ENCODE measurements around the gene EPHA3. TPM values are rescaled to one million over a fixed set of nuclear protein-coding genes. Genes with fewer than 3 reads are reported as not detected.

Gene EPHA3
- total and polyA plus RNA-seq, 4 donors: 0.44 to 2.7 (median 1.2) TPM

DNA sequence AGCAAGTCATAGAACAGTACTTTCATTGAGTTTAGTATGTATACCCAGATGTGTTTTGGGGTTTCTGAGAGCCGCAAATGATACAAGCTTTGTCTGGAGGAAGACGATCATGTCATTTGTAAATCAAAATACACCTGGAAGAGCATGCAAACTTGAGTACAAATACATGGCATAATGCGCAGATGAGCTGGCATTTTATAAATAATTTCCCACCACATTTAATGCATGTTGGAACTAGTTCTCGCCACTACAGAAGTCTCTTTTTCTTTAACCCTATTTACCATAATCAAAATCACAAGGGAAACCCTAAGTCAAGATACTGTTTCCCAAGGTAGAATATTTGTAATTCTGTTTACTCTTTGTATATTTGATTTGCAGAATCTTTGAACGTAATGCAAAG lies 318.6 kb downstream of the EPHA3 start:
- Histone ChIP-seq H3K4me3 (ENCODE audit: low read depth in 1 of 3, low read length in 3 of 3) (no peak overlapping the region), H3K9me3 (ENCODE audit: control insufficient read depth in 4 of 4, low read length in 3 of 4) (no peaks in the 10 kb centered on the region), H3K27ac (ENCODE audit: low read depth in 1 of 2, low read length in 2 of 2) (no peak overlapping the region), H3K9ac (ENCODE audit: low read depth in 1 of 2, low read length in 2 of 2) (no peak overlapping the region), H3K27me3 (ENCODE audit: control insufficient read depth in 4 of 4, insufficient read depth in 4 of 4, low read length in 3 of 4) (no peaks in the 10 kb centered on the region), H3K4me1 (ENCODE audit: control insufficient read depth in 4 of 4, insufficient read depth in 4 of 4, low read length in 3 of 4) (no peaks in the 10 kb centered on the region), H3K36me3 (ENCODE audit: control insufficient read depth in 4 of 4, insufficient read depth in 3 of 4, low read depth in 1 of 4, low read length in 3 of 4) (no peaks in the 10 kb centered on the region)
- TF ChIP-seq, protein P1, sequence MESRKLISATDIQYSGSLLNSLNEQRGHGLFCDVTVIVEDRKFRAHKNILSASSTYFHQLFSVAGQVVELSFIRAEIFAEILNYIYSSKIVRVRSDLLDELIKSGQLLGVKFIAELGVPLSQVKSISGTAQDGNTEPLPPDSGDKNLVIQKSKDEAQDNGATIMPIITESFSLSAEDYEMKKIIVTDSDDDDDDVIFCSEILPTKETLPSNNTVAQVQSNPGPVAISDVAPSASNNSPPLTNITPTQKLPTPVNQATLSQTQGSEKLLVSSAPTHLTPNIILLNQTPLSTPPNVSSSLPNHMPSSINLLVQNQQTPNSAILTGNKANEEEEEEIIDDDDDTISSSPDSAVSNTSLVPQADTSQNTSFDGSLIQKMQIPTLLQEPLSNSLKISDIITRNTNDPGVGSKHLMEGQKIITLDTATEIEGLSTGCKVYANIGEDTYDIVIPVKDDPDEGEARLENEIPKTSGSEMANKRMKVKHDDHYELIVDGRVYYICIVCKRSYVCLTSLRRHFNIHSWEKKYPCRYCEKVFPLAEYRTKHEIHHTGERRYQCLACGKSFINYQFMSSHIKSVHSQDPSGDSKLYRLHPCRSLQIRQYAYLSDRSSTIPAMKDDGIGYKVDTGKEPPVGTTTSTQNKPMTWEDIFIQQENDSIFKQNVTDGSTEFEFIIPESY (IDR thresholded peaks at IDR 0.05): no peak
- WGBS: 77% methylated on average over 5 of the region's 5 CpGs
- no peak for DNase-seq (ENCODE audit: low spot score)

DNA sequence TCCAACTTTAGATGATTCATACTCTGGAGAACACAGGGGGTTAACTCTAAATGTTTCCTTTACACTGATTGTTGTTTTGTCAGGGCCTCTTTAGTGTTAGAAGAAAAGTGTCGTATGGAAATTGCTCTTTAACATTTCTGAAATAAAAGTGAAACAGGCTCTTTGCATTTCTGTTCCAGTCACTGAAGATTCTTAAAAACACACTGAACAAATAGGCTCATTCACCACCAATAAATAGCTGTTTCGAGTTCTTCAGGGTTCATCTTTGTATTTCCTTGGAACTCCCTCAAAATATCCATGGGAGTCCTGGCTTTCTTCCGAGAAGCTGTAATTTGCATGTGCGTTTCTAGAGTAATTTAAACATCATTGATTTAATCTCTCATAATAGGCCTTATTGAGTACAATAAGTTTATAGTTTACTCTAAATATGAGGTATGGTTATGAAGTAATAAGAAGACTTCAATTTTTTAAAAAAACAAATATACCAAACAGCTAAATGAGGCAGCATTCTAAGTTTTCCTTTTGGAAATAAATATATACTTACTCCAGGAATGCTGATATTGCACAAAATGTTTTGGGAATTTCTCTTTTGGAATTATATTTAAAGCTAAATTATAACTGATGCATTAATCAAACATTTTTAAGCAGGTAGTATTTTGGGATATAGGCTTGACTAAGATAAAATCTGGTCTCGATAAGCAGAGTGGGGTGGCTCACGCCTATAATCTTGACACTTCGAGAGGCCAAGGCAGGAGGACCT lies 327.4 kb downstream of the EPHA3 start:
- Histone ChIP-seq H3K9me3 (ENCODE audit: control insufficient read depth in 4 of 4, low read length in 3 of 4) (no peaks in the 10 kb centered on the region), H3K27ac (ENCODE audit: low read depth in 1 of 2, low read length in 2 of 2) (no peak overlapping the region)
- WGBS: 76% methylated on average over 7 of the region's 7 CpGs

More for the DNA sequence above, 327.4 kb downstream of the EPHA3 start:
- H3K4me1 ChIP-seq (ENCODE audit: control insufficient read depth in 4 of 4, insufficient read depth in 4 of 4, low read length in 3 of 4): no peaks in the 10 kb centered on the region
- no peak overlapping the region for H3K4me3 ChIP-seq (ENCODE audit: low read depth in 1 of 3, low read length in 3 of 3)
- no peaks in the 10 kb centered on the region for H3K36me3 ChIP-seq (ENCODE audit: control insufficient read depth in 4 of 4, insufficient read depth in 3 of 4, low read depth in 1 of 4, low read length in 3 of 4)
- no peaks in the 10 kb centered on the region for H3K27me3 ChIP-seq (ENCODE audit: control insufficient read depth in 4 of 4, insufficient read depth in 4 of 4, low read length in 3 of 4)
- TF ChIP-seq GABPA (IDR thresholded peaks at IDR 0.05 in 1 of 2, conservative IDR thresholded peaks at IDR 0.05 in 1 of 2) (no peak), NR2F2 (IDR thresholded peaks at IDR 0.05) (no peak), YY1 (IDR thresholded peaks at IDR 0.05) (no peak), RAD21 (IDR thresholded peaks at IDR 0.05) (no peak), TAF1 (conservative IDR thresholded peaks at IDR 0.05) (no peak)
- TF ChIP-seq, protein P2, sequence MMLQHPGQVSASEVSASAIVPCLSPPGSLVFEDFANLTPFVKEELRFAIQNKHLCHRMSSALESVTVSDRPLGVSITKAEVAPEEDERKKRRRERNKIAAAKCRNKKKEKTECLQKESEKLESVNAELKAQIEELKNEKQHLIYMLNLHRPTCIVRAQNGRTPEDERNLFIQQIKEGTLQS (IDR thresholded peaks at IDR 0.05): no peak
- TF ChIP-seq, protein P3, sequence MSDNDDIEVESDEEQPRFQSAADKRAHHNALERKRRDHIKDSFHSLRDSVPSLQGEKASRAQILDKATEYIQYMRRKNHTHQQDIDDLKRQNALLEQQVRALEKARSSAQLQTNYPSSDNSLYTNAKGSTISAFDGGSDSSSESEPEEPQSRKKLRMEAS (IDR thresholded peaks at IDR 0.05): no peak
- TF ChIP-seq, protein P4, sequence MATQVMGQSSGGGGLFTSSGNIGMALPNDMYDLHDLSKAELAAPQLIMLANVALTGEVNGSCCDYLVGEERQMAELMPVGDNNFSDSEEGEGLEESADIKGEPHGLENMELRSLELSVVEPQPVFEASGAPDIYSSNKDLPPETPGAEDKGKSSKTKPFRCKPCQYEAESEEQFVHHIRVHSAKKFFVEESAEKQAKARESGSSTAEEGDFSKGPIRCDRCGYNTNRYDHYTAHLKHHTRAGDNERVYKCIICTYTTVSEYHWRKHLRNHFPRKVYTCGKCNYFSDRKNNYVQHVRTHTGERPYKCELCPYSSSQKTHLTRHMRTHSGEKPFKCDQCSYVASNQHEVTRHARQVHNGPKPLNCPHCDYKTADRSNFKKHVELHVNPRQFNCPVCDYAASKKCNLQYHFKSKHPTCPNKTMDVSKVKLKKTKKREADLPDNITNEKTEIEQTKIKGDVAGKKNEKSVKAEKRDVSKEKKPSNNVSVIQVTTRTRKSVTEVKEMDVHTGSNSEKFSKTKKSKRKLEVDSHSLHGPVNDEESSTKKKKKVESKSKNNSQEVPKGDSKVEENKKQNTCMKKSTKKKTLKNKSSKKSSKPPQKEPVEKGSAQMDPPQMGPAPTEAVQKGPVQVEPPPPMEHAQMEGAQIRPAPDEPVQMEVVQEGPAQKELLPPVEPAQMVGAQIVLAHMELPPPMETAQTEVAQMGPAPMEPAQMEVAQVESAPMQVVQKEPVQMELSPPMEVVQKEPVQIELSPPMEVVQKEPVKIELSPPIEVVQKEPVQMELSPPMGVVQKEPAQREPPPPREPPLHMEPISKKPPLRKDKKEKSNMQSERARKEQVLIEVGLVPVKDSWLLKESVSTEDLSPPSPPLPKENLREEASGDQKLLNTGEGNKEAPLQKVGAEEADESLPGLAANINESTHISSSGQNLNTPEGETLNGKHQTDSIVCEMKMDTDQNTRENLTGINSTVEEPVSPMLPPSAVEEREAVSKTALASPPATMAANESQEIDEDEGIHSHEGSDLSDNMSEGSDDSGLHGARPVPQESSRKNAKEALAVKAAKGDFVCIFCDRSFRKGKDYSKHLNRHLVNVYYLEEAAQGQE (IDR thresholded peaks at IDR 0.05): no peak
- TF ChIP-seq, protein P1 (IDR thresholded peaks at IDR 0.05): no peak
- no peak overlapping the region for H3K9ac ChIP-seq (ENCODE audit: low read depth in 1 of 2, low read length in 2 of 2)
- DNase-seq (ENCODE audit: low spot score): no peak

Data from liver (tissue), 9 donors.